Activated naive CD8-positive, alpha-beta T cell treated with anti-CD3 and anti-CD28 coated beads for 36 hours (primary cell): ENCODE data around the gene TBXAS1. TPM values are rescaled to one million over a fixed set of nuclear protein-coding genes. Genes with fewer than 3 reads are reported as not detected.

Experiments used
- DNase-seq: peaks from one replicate; pipeline ENCODE4 v3.0.0; 2021
- H3K27ac Mint-ChIP-seq: one replicate; pipeline ENCODE4 v1.8.0; 2022; ENCODE audit warnings: mild to moderate bottlenecking, moderate library complexity, mixed read lengths
- H3K27me3 Mint-ChIP-seq: one replicate; pipeline ENCODE4 v1.8.0; 2022; ENCODE audit warnings: mild to moderate bottlenecking, mixed read lengths
- H3K36me3 Mint-ChIP-seq: one replicate; pipeline ENCODE4 v1.8.0; 2021; ENCODE audit warnings: mild to moderate bottlenecking, mixed read lengths
- H3K4me1 Mint-ChIP-seq: one replicate; pipeline ENCODE4 v1.8.0; 2021; ENCODE audit warnings: mixed read lengths
- H3K4me3 Mint-ChIP-seq: one replicate; pipeline ENCODE4 v1.8.0; 2022; ENCODE audit warnings: mild to moderate bottlenecking, moderate library complexity, mixed read lengths
- H3K9me3 Mint-ChIP-seq: one replicate; pipeline ENCODE4 v1.8.0; 2022; ENCODE audit warnings: mixed read lengths
- total RNA-seq, 2 experiments: library from RNA; stranded (reverse); gene quantifications; one replicate each; pipeline ENCODE4 v1.2.3, GENCODE V29; 2021

The TBXAS1 gene
- total RNA-seq, 2 experiments from 2014 or later = 1.5 to 1.8 TPM

- H3K27ac Mint-ChIP-seq = no peak overlapping the region
- H3K27me3 Mint-ChIP-seq = no peaks in the 10 kb centered on the region
- H3K36me3 Mint-ChIP-seq = no peaks in the 10 kb centered on the region
- DNase-seq = no peak
- no peak overlapping the region for H3K4me3 Mint-ChIP-seq
- H3K4me1 Mint-ChIP-seq = peaks cover 2% of the 10 kb centered on the region
- no peaks in the 10 kb centered on the region for H3K9me3 Mint-ChIP-seq
Measured at GRCh38 chr7:139989366-139990141, 160.5 kb downstream of the TBXAS1 start.

DNA sequence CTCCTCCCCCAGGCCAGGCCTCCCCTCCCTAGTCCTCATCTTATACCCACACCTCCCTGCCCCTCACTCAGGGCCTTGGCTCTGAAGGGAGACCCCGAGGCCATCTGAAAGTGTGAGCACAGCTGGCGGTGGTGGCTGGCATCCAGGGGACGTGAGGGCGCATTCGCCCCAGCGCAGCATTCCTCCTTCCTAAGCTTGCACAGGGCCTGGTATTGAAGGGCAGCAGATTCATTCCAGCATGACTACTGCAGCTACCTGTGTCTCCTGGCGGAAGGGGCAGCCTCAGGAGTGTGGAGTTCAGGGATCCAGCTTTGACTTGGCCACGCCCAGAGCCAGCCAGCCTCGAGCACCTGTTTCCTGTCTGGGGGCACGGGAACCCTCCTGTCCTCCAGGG, 161.1 kb downstream of the TBXAS1 start:
- Mint-ChIP-seq H3K9me3 (no peaks in the 10 kb centered on the region), H3K36me3 (no peaks in the 10 kb centered on the region), H3K4me1 (peaks cover 2% of the 10 kb centered on the region), H3K27me3 (no peaks in the 10 kb centered on the region), H3K4me3 (no peak overlapping the region), H3K27ac (no peak overlapping the region)
- no peak for DNase-seq

GRCh38 chr7:139990571-139991268, 161.7 kb downstream of the TBXAS1 start:
- no peak for DNase-seq
- Mint-ChIP-seq H3K4me3 (no peak overlapping the region), H3K36me3 (no peaks in the 10 kb centered on the region), H3K9me3 (no peaks in the 10 kb centered on the region), H3K4me1 (peaks cover 2% of the 10 kb centered on the region), H3K27ac (no peak overlapping the region), H3K27me3 (no peaks in the 10 kb centered on the region)

DNA sequence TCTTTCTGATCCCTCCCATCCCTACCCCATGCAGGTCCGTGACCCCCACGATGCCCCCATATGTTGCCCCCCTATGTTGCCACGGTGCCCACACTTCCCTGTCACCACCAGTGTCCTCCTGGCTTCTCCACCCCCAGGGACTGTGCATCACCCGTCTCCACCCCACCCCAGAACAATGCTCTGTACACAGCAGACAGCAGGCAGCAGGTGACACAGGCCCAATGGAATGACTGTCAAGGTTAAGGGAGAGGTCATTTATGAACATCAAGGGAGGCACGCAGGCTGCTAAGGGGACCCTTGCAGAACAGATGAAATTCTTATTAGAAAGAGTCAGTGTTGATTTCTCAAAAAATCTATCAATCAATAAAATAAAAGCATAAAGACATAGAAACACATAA, 162.2 kb downstream of the TBXAS1 start:
- H3K9me3 Mint-ChIP-seq = no peaks in the 10 kb centered on the region
- no peaks in the 10 kb centered on the region for H3K36me3 Mint-ChIP-seq
- no peaks in the 10 kb centered on the region for H3K27me3 Mint-ChIP-seq
- H3K27ac Mint-ChIP-seq = no peak overlapping the region
- DNase-seq = no peak
- peaks cover 2% of the 10 kb centered on the region for H3K4me1 Mint-ChIP-seq
- H3K4me3 Mint-ChIP-seq = no peak overlapping the region

DNA sequence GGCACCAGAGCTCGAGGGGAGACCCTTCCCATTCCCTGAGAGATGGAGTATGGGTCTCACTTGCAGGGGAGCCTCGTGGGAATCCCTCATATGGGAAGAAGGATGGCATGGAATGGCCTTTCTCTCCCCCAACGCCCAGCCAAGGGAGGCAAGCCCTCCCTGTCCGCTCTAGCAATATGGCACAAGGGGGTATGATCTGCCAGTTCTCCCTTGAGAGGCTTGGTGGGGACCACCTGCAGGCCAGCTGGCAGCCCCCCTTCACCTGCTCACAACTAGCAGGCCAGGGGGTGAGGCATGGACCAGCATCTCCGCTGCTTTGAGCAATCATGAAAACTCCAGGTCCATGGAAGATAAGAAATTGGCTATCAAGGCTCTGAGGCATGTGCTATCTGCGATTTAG, 162.8 kb downstream of the TBXAS1 start:
- H3K9me3 Mint-ChIP-seq = no peaks in the 10 kb centered on the region
- H3K27ac Mint-ChIP-seq = no peak overlapping the region
- H3K36me3 Mint-ChIP-seq = no peaks in the 10 kb centered on the region
- no peak for DNase-seq
- H3K4me3 Mint-ChIP-seq = no peak overlapping the region
- H3K27me3 Mint-ChIP-seq = no peaks in the 10 kb centered on the region
- peaks cover 2% of the 10 kb centered on the region for H3K4me1 Mint-ChIP-seq

DNA sequence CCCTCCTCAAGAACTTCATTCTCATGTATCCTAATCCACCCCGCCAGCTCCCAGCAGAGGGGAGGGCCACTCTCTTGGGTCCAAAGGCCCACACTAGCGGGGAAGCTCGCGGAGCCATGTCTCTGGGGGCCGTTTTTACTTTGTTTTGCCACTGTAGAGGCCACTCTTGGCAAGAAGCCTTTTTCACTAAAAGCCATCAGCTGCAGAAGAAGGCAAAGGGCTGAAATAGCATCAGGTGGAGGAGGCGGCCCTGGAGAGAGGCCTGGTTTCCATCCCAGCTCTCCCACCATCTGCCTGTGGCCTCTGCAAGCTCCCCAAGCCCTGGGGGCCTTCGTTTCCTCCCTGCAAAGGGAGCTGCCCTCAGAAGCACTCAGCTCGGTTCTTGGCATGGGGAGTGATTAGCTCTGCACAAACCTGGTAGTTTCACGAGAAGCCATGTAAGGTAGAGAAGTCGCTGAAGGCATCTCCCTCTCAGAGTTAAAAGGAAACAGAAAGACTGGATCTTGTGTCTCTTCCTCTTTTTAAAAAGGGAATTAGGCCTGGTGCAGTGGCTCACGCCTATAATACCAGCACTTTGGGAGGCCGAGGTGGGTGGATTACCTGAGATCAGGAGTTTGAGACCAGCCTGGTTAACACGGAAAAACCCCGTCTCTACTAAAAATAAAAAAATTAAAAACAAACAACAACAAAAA, 163.4 kb downstream of the TBXAS1 start:
- Mint-ChIP-seq H3K36me3 (no peaks in the 10 kb centered on the region), H3K4me3 (no peak overlapping the region), H3K27me3 (no peaks in the 10 kb centered on the region), H3K27ac (no peak overlapping the region), H3K9me3 (no peaks in the 10 kb centered on the region), H3K4me1 (peaks cover 2% of the 10 kb centered on the region)
- DNase-seq = no peak

DNA sequence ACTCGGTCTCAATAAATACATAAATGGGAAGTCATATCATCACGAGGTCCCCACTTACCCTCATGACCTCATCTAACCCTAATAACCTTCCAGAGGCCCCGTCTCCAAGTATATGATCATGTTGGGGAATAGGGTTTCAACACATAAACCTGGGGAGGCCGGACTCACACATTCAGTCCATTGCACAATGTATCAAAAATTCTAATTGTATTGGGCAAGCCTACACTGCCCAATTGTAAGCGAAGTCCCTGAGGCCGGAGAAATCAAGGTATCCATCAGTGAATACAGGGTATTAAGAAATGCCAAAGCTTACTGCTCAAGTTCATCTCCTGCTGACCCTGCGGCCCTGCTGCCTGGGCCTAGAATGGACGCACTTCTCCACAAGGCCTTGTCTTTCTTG, 164.1 kb downstream of the TBXAS1 start:
- Mint-ChIP-seq H3K9me3 (no peaks in the 10 kb centered on the region), H3K27me3 (no peaks in the 10 kb centered on the region), H3K4me1 (peaks cover 2% of the 10 kb centered on the region), H3K27ac (no peak overlapping the region), H3K4me3 (no peak overlapping the region), H3K36me3 (no peaks in the 10 kb centered on the region)
- DNase-seq = no peak

DNA sequence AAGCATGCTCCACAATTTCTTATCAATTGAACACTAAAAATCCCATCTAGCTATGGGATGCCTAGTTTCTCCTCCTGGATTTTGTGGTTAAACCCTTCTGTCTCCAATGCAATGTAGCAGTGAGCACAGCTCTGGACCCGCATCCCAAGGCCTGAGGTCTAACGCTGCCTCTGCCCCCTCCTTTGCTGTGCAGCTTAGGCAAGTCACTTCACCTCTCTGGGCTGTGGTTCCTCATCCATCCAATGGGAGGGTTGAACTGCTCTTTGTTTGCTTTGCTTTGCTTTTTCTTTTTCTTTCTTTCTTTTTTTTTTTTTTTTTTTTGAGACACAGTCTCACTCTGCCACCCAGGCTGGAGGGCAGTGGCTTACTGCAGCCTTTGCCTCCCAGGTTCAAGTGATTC, 164.5 kb downstream of the TBXAS1 start:
- no peak for DNase-seq
- H3K27me3 Mint-ChIP-seq = no peaks in the 10 kb centered on the region
- no peak overlapping the region for H3K27ac Mint-ChIP-seq
- H3K9me3 Mint-ChIP-seq = no peaks in the 10 kb centered on the region
- no peak overlapping the region for H3K4me3 Mint-ChIP-seq
- peaks cover 2% of the 10 kb centered on the region for H3K4me1 Mint-ChIP-seq
- H3K36me3 Mint-ChIP-seq = no peaks in the 10 kb centered on the region

GRCh38 chr7:139994356-139994755, 165.3 kb downstream of the TBXAS1 start:
- Mint-ChIP-seq H3K27me3 (no peaks in the 10 kb centered on the region), H3K27ac (no peak overlapping the region), H3K4me3 (no peak overlapping the region), H3K4me1 (peaks cover 2% of the 10 kb centered on the region), H3K36me3 (no peaks in the 10 kb centered on the region), H3K9me3 (no peaks in the 10 kb centered on the region)
- DNase-seq = no peak

DNA sequence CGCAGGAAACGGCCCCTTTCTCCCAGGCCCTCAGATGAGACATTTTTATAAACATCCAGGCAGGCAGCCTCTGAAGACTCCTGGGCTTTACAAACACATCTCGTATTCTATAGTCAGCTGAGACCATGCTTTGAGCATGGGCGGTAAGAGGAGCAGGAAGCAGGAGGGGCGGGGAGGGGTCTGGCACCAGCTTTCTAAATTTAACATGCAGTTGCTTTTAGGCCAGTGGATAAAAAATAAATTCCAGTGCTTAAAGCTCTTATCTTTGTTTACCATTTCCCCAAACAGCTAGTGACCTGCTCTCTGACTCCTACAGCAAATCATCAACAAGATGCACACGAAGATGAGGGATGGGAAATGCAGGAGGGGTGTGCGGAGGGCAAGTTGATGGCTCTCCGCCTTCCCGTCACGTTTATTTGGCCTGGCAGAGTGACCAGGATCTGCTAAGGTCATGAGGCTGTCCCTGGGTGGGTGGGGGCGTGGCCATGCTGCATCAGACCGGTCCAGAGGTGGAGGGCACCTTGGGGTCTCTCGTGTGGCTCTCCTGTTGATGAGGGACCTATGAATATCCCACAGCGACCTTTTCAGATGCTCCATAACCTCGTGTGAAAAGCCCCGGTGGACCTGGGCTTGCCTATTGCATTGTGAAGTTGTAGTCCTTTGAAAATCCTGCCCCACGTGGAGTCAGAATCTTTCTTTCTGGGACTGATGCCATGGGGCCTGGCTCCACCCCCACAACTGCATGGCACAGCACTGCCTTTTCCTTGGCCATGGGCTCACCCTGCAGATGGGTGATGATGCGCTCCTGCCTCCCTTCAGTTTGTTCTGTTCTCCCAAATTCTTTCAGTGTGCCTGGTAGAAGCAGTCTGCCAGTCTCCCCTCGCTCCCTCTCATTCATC, 166.2 kb downstream of the TBXAS1 start:
- no peaks in the 10 kb centered on the region for H3K4me1 Mint-ChIP-seq
- H3K27ac Mint-ChIP-seq = no peak overlapping the region
- H3K27me3 Mint-ChIP-seq = no peaks in the 10 kb centered on the region
- DNase-seq = no peak
- H3K4me3 Mint-ChIP-seq = no peak overlapping the region
- H3K9me3 Mint-ChIP-seq = no peaks in the 10 kb centered on the region
- H3K36me3 Mint-ChIP-seq = no peaks in the 10 kb centered on the region

DNA sequence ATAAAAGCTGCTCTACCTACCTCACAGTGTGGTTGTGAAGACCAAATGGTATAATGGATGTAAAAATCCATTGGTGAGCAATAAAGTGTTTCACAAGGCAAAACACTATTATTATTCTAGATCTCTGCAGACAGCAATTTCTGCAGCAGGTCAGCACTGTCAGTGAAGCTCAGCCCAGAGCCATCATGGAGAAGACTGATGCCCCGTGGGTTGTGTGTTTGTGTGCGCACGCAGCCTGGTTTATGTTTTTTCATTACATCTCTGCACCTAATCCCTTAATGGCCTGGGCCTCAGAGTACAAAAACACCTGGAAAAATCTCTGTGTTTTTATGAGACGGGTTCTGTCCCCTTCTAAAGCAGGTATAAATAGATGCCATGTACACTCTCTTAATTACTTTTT, 169.5 kb downstream of the TBXAS1 start:
- H3K4me3 Mint-ChIP-seq = no peak overlapping the region
- H3K36me3 Mint-ChIP-seq = no peaks in the 10 kb centered on the region
- no peak for DNase-seq

DNA sequence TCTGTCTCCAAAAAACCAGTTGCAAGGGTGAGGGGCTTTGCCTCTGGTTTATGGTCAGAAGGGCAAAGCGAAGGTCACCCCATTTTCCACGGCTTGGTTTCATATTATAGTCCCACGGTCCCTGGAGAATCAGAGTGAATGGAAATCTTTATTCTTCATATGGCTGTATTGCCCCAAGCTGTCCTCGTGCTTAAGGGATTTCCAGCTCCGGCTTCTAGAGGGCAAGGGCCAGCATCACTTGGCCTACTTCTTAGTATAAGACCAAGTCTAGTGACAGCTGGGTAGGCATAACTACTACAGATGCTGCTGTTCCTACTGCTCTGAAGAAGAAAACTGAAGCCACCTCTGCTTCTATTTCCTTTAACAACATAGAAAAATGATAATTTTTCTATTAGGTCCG, 170.5 kb downstream of the TBXAS1 start:
- Mint-ChIP-seq H3K9me3 (no peaks in the 10 kb centered on the region), H3K36me3 (no peaks in the 10 kb centered on the region), H3K4me3 (no peak overlapping the region), H3K4me1 (no peaks in the 10 kb centered on the region), H3K27me3 (no peaks in the 10 kb centered on the region), H3K27ac (no peak overlapping the region)
- no peak for DNase-seq

More for the DNA sequence above, 169.5 kb downstream of the TBXAS1 start:
- H3K27me3 Mint-ChIP-seq = no peaks in the 10 kb centered on the region
- no peak overlapping the region for H3K27ac Mint-ChIP-seq
- H3K4me1 Mint-ChIP-seq = no peaks in the 10 kb centered on the region
- no peaks in the 10 kb centered on the region for H3K9me3 Mint-ChIP-seq

DNA sequence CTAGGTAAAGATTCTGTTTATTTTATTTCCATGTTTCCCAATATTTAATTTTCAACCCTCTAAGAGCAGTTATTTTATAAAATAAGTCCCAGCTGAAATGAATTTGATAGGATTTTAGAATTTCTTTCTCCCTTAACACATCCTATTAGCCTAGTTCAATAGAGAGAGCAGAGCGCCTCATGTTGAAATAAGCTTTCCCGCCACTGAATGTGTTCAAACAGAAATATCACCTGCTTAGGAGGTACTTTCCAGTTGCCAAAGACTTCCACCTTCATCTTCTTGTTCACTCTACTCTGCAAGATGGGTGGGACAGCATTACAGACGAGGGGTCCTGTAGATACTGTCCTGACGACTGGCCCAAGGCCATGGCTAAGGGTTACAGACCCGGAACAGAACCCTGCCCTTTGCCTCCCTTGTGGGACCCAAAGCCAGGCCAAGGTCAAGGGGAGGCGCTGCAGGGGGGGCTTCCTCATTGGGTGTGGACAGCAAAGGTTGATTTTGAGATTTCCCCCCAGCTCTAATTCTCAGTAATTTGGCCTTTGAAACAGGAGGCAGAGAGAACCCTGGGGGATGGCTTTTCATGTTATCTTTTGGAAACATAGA, 171.7 kb downstream of the TBXAS1 start:
- Mint-ChIP-seq H3K36me3 (no peaks in the 10 kb centered on the region), H3K9me3 (no peaks in the 10 kb centered on the region), H3K27ac (no peak overlapping the region), H3K4me3 (no peak overlapping the region), H3K27me3 (no peaks in the 10 kb centered on the region), H3K4me1 (no peaks in the 10 kb centered on the region)
- no peak for DNase-seq

DNA sequence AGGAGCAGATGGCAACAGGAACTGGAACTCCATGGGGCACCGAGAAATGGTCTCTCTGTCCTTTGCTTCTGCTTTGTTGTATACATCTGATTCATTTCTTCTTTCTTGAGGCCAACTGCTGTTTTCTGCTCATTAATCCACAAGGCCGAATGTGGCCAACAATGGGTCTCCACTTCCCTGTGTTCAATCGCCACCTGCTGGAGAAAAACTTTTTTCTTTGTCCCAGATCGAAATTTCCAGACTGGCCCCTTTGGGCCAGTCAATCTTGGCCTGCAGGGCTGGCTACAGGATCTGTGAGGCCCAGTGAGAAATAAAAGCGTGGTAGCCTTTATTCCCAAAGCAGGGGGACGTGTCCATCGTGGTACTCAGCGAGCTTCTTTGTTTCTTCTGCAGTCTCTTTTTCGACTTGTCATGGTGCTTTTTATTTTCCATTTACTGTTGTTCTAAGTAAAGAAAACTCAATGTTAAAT, 174.9 kb downstream of the TBXAS1 start:
- Mint-ChIP-seq H3K36me3 (no peaks in the 10 kb centered on the region), H3K27me3 (no peaks in the 10 kb centered on the region), H3K27ac (no peak overlapping the region), H3K4me3 (no peak overlapping the region), H3K9me3 (no peaks in the 10 kb centered on the region), H3K4me1 (no peaks in the 10 kb centered on the region)
- DNase-seq = peak; percentile 13
